HCT116 (cell line): ENCODE results near the gene ESF1. TPM values are rescaled to one million over a fixed set of nuclear protein-coding genes. Genes with fewer than 3 reads are reported as not detected.

Source experiments
- ATAC-seq: fragments of 200-7000 bp; cut with Tn5 transposase; 2 replicates; pipeline ENCODE4 v1.9.1; 2020; ENCODE audit warnings: mild to moderate bottlenecking, moderate library complexity
- BruUV-seq: library from RNA; stranded (reverse); fragments of 400-500 nt; replicated peaks from 2 replicates; lab custom pipeline; 2021; lab: Mats Ljungman, UMichigan
- CTCF ChIA-PET: fragments of 300-600 bp; sonication (Branson Sonifier 250); formaldehyde crosslinking; loops from one replicate; lab custom pipeline; 2021; ENCODE audit warnings: antibody characterized with exemption; lab: Charles Lee
- POLR2A ChIA-PET: fragments of 300-600, 350-600 bp; sonication (Branson Sonifier 250); formaldehyde crosslinking; loops from one replicate; lab custom pipeline; 2021; ENCODE audit warnings: antibody characterized with exemption; lab: Charles Lee
- RAD21 ChIA-PET, 2 experiments: fragments of 300-600 bp; sonication (Branson Sonifier 250); formaldehyde crosslinking; loops; one replicate each; lab custom pipeline; 2023; ENCODE audit warnings: low total read pairs in 2 of 2; ENCODE audit not compliant: uncharacterized antibody in 2 of 2, unreplicated experiment in 2 of 2, low non-redundant PET in 1 of 2; lab: Charles Lee
- DNase-seq: peaks from one replicate; pipeline ENCODE4 v3.0.0-alpha.2; 2010; ENCODE audit warnings: low read depth, low spot score
- H2AFZ ChIP-seq: fragments of 200-600 bp; shearing (Covaris generic), sonication (generic); 2 replicates; pipeline ENCODE4 v1.6.1; 2017; ENCODE audit warnings: low read depth, mixed run types, mixed read lengths, antibody characterized with exemption, low read length; ENCODE audit not compliant: poor library complexity, severe bottlenecking
- H3K27ac ChIP-seq: 2 replicates; pipeline ENCODE4 v1.5.1; 2012; ENCODE audit warnings: low read depth, low read length
- H3K27me3 ChIP-seq: fragments of 200-600 bp; sonication (generic); 2 replicates; pipeline ENCODE4 v1.6.1; 2016; ENCODE audit warnings: mixed run types, low read length, mixed read lengths; ENCODE audit not compliant: insufficient read depth
- H3K36me3 ChIP-seq, 2 experiments: fragments of 200-500 bp in 1 of 2; fragments of 200-600 bp in 1 of 2; sonication (Bioruptor generic) in 1 of 2; sonication (generic) in 1 of 2; 2 replicates each; pipeline versions ENCODE4 v1.5.1 to v1.6.1; 2014 to 2016; ENCODE audit warnings: low read length in 2 of 2, inconsistent platforms in 1 of 2, mixed read lengths in 1 of 2, mixed run types in 1 of 2; ENCODE audit not compliant: insufficient read depth in 2 of 2, control insufficient read depth in 1 of 2
- H3K4me1 ChIP-seq, 2 experiments: fragments of 200-600 bp in 1 of 2; sonication (generic) in 1 of 2; 2 replicates each; pipeline versions ENCODE4 v1.5.1 to v1.6.1; 2012 to 2017; ENCODE audit warnings: low read length in 2 of 2, inconsistent platforms in 1 of 2, mild to moderate bottlenecking in 1 of 2, mixed read lengths in 1 of 2, mixed run types in 1 of 2, moderate library complexity in 1 of 2; ENCODE audit not compliant: insufficient read depth in 2 of 2, control insufficient read depth in 1 of 2
- H3K4me2 ChIP-seq: fragments of 200-600 bp; sonication (generic); 2 replicates; pipeline ENCODE4 v1.6.1; 2017; ENCODE audit warnings: mixed run types, low read length, mixed read lengths
- H3K4me3 ChIP-seq, 2 experiments: fragments of 200-600 bp in 1 of 2; sonication (generic) in 1 of 2; replicated peaks in 1 of 2; 2 replicates each; pipeline ENCODE4 v1.5.1; 2011 to 2016; ENCODE audit warnings: low read length in 2 of 2, control low read depth in 1 of 2, low read depth in 1 of 2, mild to moderate bottlenecking in 1 of 2, mixed read lengths in 1 of 2, mixed run types in 1 of 2
- H3K79me2 ChIP-seq: fragments of 200-600 bp; sonication (generic); 2 replicates; pipeline ENCODE4 v1.6.1; 2017; ENCODE audit warnings: mild to moderate bottlenecking, mixed run types, low read length, moderate library complexity, mixed read lengths; ENCODE audit not compliant: insufficient read depth
- H3K9ac ChIP-seq: fragments of 200-600 bp; sonication (generic); 2 replicates; pipeline ENCODE4 v1.6.1; 2016; ENCODE audit warnings: low read length, mixed read lengths
- H3K9me2 ChIP-seq: fragments of 200-600 bp; sonication (generic), shearing (Covaris generic); 2 replicates; pipeline ENCODE4 v1.6.1; 2017; ENCODE audit warnings: mixed run types, mild to moderate bottlenecking, moderate library complexity; ENCODE audit not compliant: insufficient read depth
- H3K9me3 ChIP-seq, 2 experiments: fragments of 200-500 bp in 1 of 2; fragments of 200-600 bp in 1 of 2; sonication (Bioruptor generic) in 1 of 2; sonication (generic) in 1 of 2; 2 replicates each; pipeline ENCODE4 v1.6.1; 2014 to 2017; ENCODE audit warnings: low read length in 2 of 2, mixed read lengths in 2 of 2, inconsistent platforms in 1 of 2, low read depth in 1 of 2, mild to moderate bottlenecking in 1 of 2, mixed run types in 1 of 2, moderate library complexity in 1 of 2; ENCODE audit not compliant: control insufficient read depth in 1 of 2, insufficient read depth in 1 of 2
- H4K20me1 ChIP-seq: fragments of 200-600 bp; sonication (generic), shearing (Covaris generic); 2 replicates; pipeline ENCODE4 v1.6.1; 2017; ENCODE audit warnings: mixed run types, mild to moderate bottlenecking, moderate library complexity; ENCODE audit not compliant: insufficient read depth
- ELF1 ChIP-seq: IDR thresholded peaks from 2 replicates; pipeline ENCODE4 v1.6.1; 2012; ENCODE audit warnings: low read depth, borderline replicate concordance
- EZH2 ChIP-seq: fragments of 200-600 bp; sonication (generic); IDR thresholded peaks from 2 replicates; pipeline ENCODE4 v1.6.1; 2017; ENCODE audit warnings: antibody characterized with exemption, mixed run types
- EZH2phosphoT487 ChIP-seq: fragments of 200-600 bp; IDR thresholded peaks from 2 replicates; pipeline ENCODE4 v1.6.1; 2018; ENCODE audit warnings: antibody characterized with exemption, borderline replicate concordance
- FOSL1 ChIP-seq: IDR thresholded peaks from 2 replicates; pipeline ENCODE4 v1.6.1; 2012; ENCODE audit warnings: low read depth
- MAX ChIP-seq: IDR thresholded peaks from 2 replicates; pipeline ENCODE4 v1.6.1; 2012
- POLR2A ChIP-seq: IDR thresholded peaks from 2 replicates; pipeline ENCODE4 v1.7.0; 2011; ENCODE audit warnings: borderline replicate concordance; ENCODE audit not compliant: insufficient read depth, insufficient read length; ENCODE audit errors: extremely low read depth
- POLR2AphosphoS5 ChIP-seq: IDR thresholded peaks from 2 replicates; pipeline ENCODE4 v1.6.1; 2011; ENCODE audit warnings: mild to moderate bottlenecking, low read depth, low read length, moderate library complexity
- RAD21 ChIP-seq: IDR thresholded peaks from 2 replicates; pipeline ENCODE4 v1.6.1; 2012; ENCODE audit warnings: low read depth, mild to moderate bottlenecking
- SP1 ChIP-seq: IDR thresholded peaks from 2 replicates; pipeline ENCODE4 v1.6.1; 2012; ENCODE audit warnings: low read depth
- SRF ChIP-seq: IDR thresholded peaks from 2 replicates; pipeline ENCODE4 v1.6.1; 2012; ENCODE audit warnings: low read depth
- TCF7L2 ChIP-seq: IDR thresholded peaks from 2 replicates; pipeline ENCODE4 v1.7.0; 2011; ENCODE audit warnings: borderline replicate concordance, inconsistent platforms; ENCODE audit not compliant: insufficient read depth, insufficient read length; ENCODE audit errors: extremely low read depth
- YY1 ChIP-seq: IDR thresholded peaks from 2 replicates; pipeline ENCODE4 v1.6.1; 2011; ENCODE audit warnings: low read length, low read depth, moderate library complexity, mild to moderate bottlenecking; ENCODE audit not compliant: insufficient replicate concordance; ENCODE audit errors: extremely low read depth
- ZFX ChIP-seq: fragments of 450-650 bp; IDR thresholded peaks from 2 replicates; pipeline ENCODE4 v1.6.1; 2017
- intact Hi-C: fragments of 100-400 bp; cut with micrococcal nuclease; formaldehyde crosslinking; loops from 2 replicates; pipeline ENCODE4 v1.10.0; 2022
- total RNA-seq: library from RNA; stranded (reverse); gene quantifications from one replicate; pipeline ENCODE4 v1.2.1, GENCODE V29; 2021; ENCODE audit not compliant: unreplicated experiment
- TF ChIP-seq, protein P1 (sequence below): IDR thresholded peaks from 2 replicates; pipeline ENCODE4 v1.6.1; 2012; ENCODE audit warnings: low read depth

Gene ESF1
- total RNA-seq, 1 experiment from 2014 or later, result 25.4 TPM

DNA sequence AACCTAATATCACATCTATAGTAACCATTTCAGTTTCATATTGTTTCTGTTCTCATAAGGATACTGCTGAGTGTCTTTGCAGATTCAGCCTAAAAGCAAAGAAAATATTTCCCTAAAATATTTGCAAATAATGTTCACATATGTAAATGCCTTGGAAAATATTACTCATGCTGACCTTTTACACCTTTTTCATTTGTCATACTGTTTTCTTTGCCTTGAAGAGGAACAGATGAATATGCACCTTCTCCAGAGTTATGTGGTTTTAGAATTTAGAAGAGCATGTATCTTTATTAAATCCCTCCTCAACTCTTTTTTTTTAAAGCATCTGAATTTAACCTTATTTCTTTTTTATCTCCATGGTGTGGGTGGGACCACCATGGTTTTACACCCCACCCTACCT lies 32.6 kb upstream of the ESF1 start:
- H3K27me3 ChIP-seq, result no peaks in the 10 kb centered on the region
- H3K36me3 ChIP-seq, result peaks cover 28 to 30% of the 10 kb centered on the region in 2 experiments; a peak in 3 of 4 replicates
- no peaks in the 10 kb centered on the region for H3K9me2 ChIP-seq
- no peak overlapping the region for H3K27ac ChIP-seq
- BruUV-seq, result no TSS peak
- intact Hi-C loops, result no loop called here
- ATAC-seq (no peak), DNase-seq (no peak)
- no peak overlapping the region for H3K4me3 ChIP-seq
- peaks cover 5% of the 10 kb centered on the region; the same call in 1 of the 2 replicates for H4K20me1 ChIP-seq
- ChIA-PET RAD21 (no interaction called here), CTCF (interaction anchor here (0.9 to 2.0 kb wide), 3 partner anchors 9 to 29 kb away, joined by 3 to 5 read pairs (median 3); no protein-coding TSS in a partner anchor), POLR2A (no interaction called here)
- H3K79me2 ChIP-seq, result no peaks in the 10 kb centered on the region
- no peak overlapping the region for H2AFZ ChIP-seq
- H3K4me2 ChIP-seq, result no peak overlapping the region
- no peaks in the 10 kb centered on the region for H3K9me3 ChIP-seq
- TF ChIP-seq EZH2, result no peak
- TF ChIP-seq TCF7L2, result no peak
- TF ChIP-seq MAX, result no peak
- no peak for TF ChIP-seq RAD21
- no peak for TF ChIP-seq SP1
- TF ChIP-seq EZH2phosphoT487, result no peak
- no peak for TF ChIP-seq POLR2A
- TF ChIP-seq SRF, result no peak
- TF ChIP-seq, protein P1, sequence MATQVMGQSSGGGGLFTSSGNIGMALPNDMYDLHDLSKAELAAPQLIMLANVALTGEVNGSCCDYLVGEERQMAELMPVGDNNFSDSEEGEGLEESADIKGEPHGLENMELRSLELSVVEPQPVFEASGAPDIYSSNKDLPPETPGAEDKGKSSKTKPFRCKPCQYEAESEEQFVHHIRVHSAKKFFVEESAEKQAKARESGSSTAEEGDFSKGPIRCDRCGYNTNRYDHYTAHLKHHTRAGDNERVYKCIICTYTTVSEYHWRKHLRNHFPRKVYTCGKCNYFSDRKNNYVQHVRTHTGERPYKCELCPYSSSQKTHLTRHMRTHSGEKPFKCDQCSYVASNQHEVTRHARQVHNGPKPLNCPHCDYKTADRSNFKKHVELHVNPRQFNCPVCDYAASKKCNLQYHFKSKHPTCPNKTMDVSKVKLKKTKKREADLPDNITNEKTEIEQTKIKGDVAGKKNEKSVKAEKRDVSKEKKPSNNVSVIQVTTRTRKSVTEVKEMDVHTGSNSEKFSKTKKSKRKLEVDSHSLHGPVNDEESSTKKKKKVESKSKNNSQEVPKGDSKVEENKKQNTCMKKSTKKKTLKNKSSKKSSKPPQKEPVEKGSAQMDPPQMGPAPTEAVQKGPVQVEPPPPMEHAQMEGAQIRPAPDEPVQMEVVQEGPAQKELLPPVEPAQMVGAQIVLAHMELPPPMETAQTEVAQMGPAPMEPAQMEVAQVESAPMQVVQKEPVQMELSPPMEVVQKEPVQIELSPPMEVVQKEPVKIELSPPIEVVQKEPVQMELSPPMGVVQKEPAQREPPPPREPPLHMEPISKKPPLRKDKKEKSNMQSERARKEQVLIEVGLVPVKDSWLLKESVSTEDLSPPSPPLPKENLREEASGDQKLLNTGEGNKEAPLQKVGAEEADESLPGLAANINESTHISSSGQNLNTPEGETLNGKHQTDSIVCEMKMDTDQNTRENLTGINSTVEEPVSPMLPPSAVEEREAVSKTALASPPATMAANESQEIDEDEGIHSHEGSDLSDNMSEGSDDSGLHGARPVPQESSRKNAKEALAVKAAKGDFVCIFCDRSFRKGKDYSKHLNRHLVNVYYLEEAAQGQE, result no peak
- no peak for TF ChIP-seq YY1
- no peak for TF ChIP-seq ZFX
- TF ChIP-seq ELF1, result no peak
- TF ChIP-seq POLR2AphosphoS5, result no peak
- TF ChIP-seq FOSL1, result no peak
- H3K9ac ChIP-seq, result no peak overlapping the region
- no peaks in the 10 kb centered on the region for H3K4me1 ChIP-seq
